GM12878 (cell line): ENCODE measurements around the gene NYAP1. TPM values are rescaled to one million over a fixed set of nuclear protein-coding genes. Genes with fewer than 3 reads are reported as not detected.

Source experiments
- BCLAF1 ChIP-seq: fragments of 450-650 bp; IDR thresholded peaks from 2 replicates; pipeline ENCODE4 v1.6.1; 2017; ENCODE audit warnings: antibody characterized with exemption, mild to moderate bottlenecking, moderate library complexity
- BRCA1 ChIP-seq: IDR thresholded peaks from 2 replicates; pipeline ENCODE4 v1.6.1; 2011; ENCODE audit warnings: low read depth, low read length, improper control_type of control experiment
- DPF2 ChIP-seq: fragments of 450-650 bp; IDR thresholded peaks from 2 replicates; pipeline ENCODE4 v1.6.1; 2017; ENCODE audit warnings: mild to moderate bottlenecking
- EED ChIP-seq: sonication (generic); IDR thresholded peaks from 2 replicates; pipeline ENCODE4 v1.6.1; 2016; ENCODE audit warnings: antibody characterized with exemption, low read depth
- ETV6 ChIP-seq, 2 experiments: fragments of 450-650 bp in 1 of 2; IDR thresholded peaks in 1 of 2; conservative IDR thresholded peaks in 1 of 2; 2 replicates each; pipeline ENCODE4 v1.6.1; 2014; ENCODE audit warnings: antibody characterized with exemption in 1 of 2, borderline replicate concordance in 1 of 2, low read depth in 1 of 2, mild to moderate bottlenecking in 1 of 2, moderate library complexity in 1 of 2
- HCFC1 ChIP-seq: fragments of 150-350 bp; IDR thresholded peaks from 2 replicates; pipeline ENCODE4 v1.6.1; 2014; ENCODE audit warnings: low read length
- IKZF1 ChIP-seq: fragments of 450-650 bp; conservative IDR thresholded peaks from 2 replicates; pipeline ENCODE4 v1.6.1; 2017; ENCODE audit warnings: antibody characterized with exemption, mild to moderate bottlenecking
- IKZF2 ChIP-seq, 2 experiments: fragments of 450-650 bp; IDR thresholded peaks; 2 replicates each; pipeline ENCODE4 v1.6.1; 2017; ENCODE audit warnings: mild to moderate bottlenecking in 2 of 2, moderate library complexity in 2 of 2
- KAT2A ChIP-seq: conservative IDR thresholded peaks from 2 replicates; pipeline ENCODE4 v1.6.1; 2011; ENCODE audit warnings: low read depth, low read length; ENCODE audit not compliant: control insufficient read depth
- NR2C1 ChIP-seq: fragments of 450-650 bp; IDR thresholded peaks from 2 replicates; pipeline ENCODE4 v1.6.1; 2017; ENCODE audit warnings: antibody characterized with exemption, mild to moderate bottlenecking, moderate library complexity
- PAX5 ChIP-seq: IDR thresholded peaks from 2 replicates; pipeline ENCODE4 v1.6.1; 2011; ENCODE audit warnings: low read depth, low read length, borderline replicate concordance
- RAD21 ChIP-seq: IDR thresholded peaks from 2 replicates; pipeline ENCODE4 v1.6.1; 2011; ENCODE audit warnings: mild to moderate bottlenecking, low read depth, low read length, moderate library complexity; ENCODE audit not compliant: insufficient read depth
- RB1 ChIP-seq: fragments of 450-650 bp; formaldehyde crosslinking; IDR thresholded peaks from 2 replicates; pipeline ENCODE4 v1.6.1; 2017; ENCODE audit warnings: mild to moderate bottlenecking, borderline replicate concordance
- RBBP5 ChIP-seq: fragments of 200-600 bp; sonication (generic); conservative IDR thresholded peaks from 2 replicates; pipeline ENCODE4 v1.6.1; 2016
- SMAD5 ChIP-seq: IDR thresholded peaks from 2 replicates; pipeline ENCODE4 v1.6.1; 2016; ENCODE audit warnings: antibody characterized with exemption, low read depth
- TBL1XR1 ChIP-seq: IDR thresholded peaks from 2 replicates; pipeline ENCODE4 v1.6.1; 2012; ENCODE audit warnings: low read depth, low read length, improper control_type of control experiment
- ZBTB4 ChIP-seq: fragments of 450-650 bp; formaldehyde crosslinking; IDR thresholded peaks from 2 replicates; pipeline ENCODE4 v1.4.0; 2022; ENCODE audit warnings: mild to moderate bottlenecking, moderate library complexity
- polyA plus RNA-seq, 11 experiments: library from polyadenylated mRNA; depleted of rRNA in 4 of 11; unstranded in 6 of 11; stranded (reverse) in 5 of 11; fragments of >200 nt; fragmentation: Nextera tagmentation in 4 of 11; fragmentation: Illumina TruSeq in 1 of 11; extraction: Ambion mirVana in 4 of 11; extraction: Trizol in 1 of 11; gene quantifications; 1 replicate in 1 of 11; 2 replicates in 10 of 11; pipeline versions ENCODE4 v1.2.1 to v1.2.3, GENCODE V29; 2011 to 2016; ENCODE audit warnings: inconsistent platforms in 2 of 11, missing spikeins in 2 of 11, low read depth in 1 of 11
- total RNA-seq, 4 experiments: library from RNA; depleted of rRNA in 3 of 4; stranded (reverse); fragments of >200 nt in 3 of 4; fragmentation: Illumina TruSeq in 1 of 4; extraction: Trizol in 1 of 4; gene quantifications; 2 replicates each; pipeline versions ENCODE4 v1.2.1 to v1.2.3, GENCODE V29; 2013 to 2021
- TF ChIP-seq, protein P1 (sequence below): fragments of 450-650 bp; formaldehyde crosslinking; IDR thresholded peaks from 2 replicates; pipeline ENCODE4 v1.4.0; 2020; ENCODE audit warnings: mild to moderate bottlenecking, moderate library complexity
- TF ChIP-seq, protein P2 (sequence below): IDR thresholded peaks from 2 replicates; pipeline ENCODE4 v1.6.1; 2011; ENCODE audit warnings: borderline replicate concordance, low read depth, mild to moderate bottlenecking, moderate library complexity, mixed read lengths, low read length; ENCODE audit not compliant: insufficient read depth; ENCODE audit errors: extremely low read length

NYAP1 gene
- total and polyA plus RNA-seq, 10 of the 15 experiments (the other 5 are each of a cell fraction or from before 2014, with no cell fraction given) = 0.04 to 0.28 (median 0.11) TPM; not detected in 6

GRCh38 chr7:100483090-100483721 is 521 bp upstream of the NYAP1 start (continued):
- TF ChIP-seq ZBTB4 (CRISPR knock-in tag) (no peak), BCLAF1 (0 out of 2 replicates have a peak, but pooled peaks have one; percentile 47), HCFC1 (no peak; the same call in 1 of the 2 replicates), RB1 (peak; percentile 87; the same call in 1 of the 2 replicates), DPF2 (peak; percentile 76), TBL1XR1 (0 out of 2 replicates have a peak, but pooled peaks have one; percentile 17), RBBP5 (no peak), RAD21 (peak; percentile 55), IKZF1 (peak; percentile 83), BRCA1 (no peak), EED (no peak), PAX5 (no peak), IKZF2 (IDR thresholded peaks at IDR 0.05) (no peak), ETV6 (conservative IDR thresholded peaks at IDR 0.05 in 1 of 2, IDR thresholded peaks at IDR 0.05 in 1 of 2; ENCODE audit: borderline replicate concordance in 1 of 2, low read depth in 1 of 2) (no peak), NR2C1 (peak; percentile 85), SMAD5 (no peak), KAT2A (no peak)
- TF ChIP-seq, protein P1, sequence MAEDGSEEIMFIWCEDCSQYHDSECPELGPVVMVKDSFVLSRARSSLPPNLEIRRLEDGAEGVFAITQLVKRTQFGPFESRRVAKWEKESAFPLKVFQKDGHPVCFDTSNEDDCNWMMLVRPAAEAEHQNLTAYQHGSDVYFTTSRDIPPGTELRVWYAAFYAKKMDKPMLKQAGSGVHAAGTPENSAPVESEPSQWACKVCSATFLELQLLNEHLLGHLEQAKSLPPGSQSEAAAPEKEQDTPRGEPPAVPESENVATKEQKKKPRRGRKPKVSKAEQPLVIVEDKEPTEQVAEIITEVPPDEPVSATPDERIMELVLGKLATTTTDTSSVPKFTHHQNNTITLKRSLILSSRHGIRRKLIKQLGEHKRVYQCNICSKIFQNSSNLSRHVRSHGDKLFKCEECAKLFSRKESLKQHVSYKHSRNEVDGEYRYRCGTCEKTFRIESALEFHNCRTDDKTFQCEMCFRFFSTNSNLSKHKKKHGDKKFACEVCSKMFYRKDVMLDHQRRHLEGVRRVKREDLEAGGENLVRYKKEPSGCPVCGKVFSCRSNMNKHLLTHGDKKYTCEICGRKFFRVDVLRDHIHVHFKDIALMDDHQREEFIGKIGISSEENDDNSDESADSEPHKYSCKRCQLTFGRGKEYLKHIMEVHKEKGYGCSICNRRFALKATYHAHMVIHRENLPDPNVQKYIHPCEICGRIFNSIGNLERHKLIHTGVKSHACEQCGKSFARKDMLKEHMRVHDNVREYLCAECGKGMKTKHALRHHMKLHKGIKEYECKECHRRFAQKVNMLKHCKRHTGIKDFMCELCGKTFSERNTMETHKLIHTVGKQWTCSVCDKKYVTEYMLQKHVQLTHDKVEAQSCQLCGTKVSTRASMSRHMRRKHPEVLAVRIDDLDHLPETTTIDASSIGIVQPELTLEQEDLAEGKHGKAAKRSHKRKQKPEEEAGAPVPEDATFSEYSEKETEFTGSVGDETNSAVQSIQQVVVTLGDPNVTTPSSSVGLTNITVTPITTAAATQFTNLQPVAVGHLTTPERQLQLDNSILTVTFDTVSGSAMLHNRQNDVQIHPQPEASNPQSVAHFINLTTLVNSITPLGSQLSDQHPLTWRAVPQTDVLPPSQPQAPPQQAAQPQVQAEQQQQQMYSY (CRISPR knock-in tag) = no peak
- TF ChIP-seq, protein P2, sequence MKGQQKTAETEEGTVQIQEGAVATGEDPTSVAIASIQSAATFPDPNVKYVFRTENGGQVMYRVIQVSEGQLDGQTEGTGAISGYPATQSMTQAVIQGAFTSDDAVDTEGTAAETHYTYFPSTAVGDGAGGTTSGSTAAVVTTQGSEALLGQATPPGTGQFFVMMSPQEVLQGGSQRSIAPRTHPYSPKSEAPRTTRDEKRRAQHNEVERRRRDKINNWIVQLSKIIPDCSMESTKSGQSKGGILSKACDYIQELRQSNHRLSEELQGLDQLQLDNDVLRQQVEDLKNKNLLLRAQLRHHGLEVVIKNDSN = no peak
